ELF-1 (cell line): ENCODE measurements around the gene DNASE1L3.
"Not testable (repeated sequence)": the region's sequence is repeated elsewhere in the genome, so short reads cannot be mapped to it uniquely, and the experiment has no call there.

Source experiments
- DNase-seq: peaks from one replicate; pipeline ENCODE4 v3.0.0-alpha.2; 2016; ENCODE audit warnings: low read depth, low spot score

DNASE1L3 gene

DNA sequence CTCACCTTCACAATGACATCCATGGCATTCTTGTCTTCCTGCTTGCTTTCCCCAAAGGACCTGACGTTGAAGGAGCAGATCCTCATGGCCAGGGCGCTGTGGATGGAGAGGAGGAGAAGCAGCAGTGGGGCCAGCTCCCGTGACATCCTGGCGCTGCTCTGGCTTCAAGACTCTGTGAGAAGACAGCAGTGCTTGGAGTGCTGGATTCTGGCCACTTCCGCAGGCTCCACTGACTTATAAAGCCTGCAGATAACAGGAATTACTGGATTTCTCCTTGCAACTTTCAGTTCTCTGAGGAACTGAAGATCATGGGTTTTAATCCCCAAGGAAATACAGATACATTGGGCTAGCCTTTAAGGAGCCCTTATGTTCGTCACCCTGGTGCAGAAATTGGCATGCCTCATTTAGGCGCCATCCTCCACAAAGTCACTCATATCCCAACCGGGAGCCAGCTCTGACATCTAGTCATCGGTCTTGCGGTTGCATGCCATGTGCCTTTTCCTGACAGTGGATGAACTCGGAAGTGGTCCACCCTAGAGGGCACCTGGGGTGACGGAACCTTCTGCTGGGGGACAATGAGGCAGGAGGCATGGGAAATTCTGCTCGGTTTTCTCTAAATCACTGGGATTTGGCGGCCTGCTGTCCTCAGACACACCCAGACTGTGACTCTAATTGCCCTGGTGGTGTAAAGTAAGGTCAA lies at the start of gene DNASE1L3:
Gene DNASE1L3, minus strand, starts transcription at position 212 of the 700 bp plus-strand sequence. Its CDS starts 66 bp downstream, at position 146.
- DNase-seq: no peak

GRCh38 chr3:58260261-58260731 lies 49.5 kb upstream of the DNASE1L3 start:
- no peak for DNase-seq

GRCh38 chr3:58258392-58259055 lies 47.8 kb upstream of the DNASE1L3 start:
- no peak for DNase-seq

- DNase-seq: no peak
These were observed 45.7 kb upstream of the DNASE1L3 start for GRCh38 chr3:58256511-58256910.

GRCh38 chr3:58256061-58256460 lies 45.3 kb upstream of the DNASE1L3 start:
- DNase-seq: no peak

- no peak for DNase-seq
These were observed 43.4 kb upstream of the DNASE1L3 start for GRCh38 chr3:58254144-58254543.

- no peak for DNase-seq
These were observed 40.9 kb upstream of the DNASE1L3 start for GRCh38 chr3:58251631-58252035.

DNA sequence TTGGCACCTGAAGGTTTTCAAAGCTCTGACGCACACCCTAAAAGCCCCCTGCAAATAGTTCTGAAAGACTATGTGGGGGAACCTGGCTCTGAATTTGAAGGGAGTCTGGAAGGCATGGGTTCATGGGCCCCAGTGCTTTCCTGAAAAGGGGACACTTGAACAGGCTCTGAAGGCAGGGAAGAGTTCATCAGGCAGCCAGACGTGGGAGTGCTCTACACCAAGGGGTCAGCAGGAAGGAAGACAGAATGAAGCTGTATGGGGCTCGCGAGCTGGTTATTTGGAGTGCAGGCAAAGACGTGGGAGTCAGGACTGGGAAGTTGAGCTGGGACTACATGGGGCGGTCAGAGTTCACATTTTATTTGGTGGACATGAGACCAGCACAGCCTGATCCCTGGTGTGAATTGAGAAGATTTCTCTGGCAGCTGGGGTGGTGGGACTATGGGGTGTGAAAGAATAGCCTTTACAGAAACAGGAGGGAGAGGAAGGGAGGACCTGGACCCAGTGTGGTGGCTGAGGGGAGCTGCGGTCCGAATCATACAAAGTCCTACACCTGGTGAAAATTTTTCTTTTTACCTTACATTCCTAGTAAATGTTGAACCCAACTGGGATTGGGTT lies 39.4 kb upstream of the DNASE1L3 start:
- peak; percentile 12 for DNase-seq

DNA sequence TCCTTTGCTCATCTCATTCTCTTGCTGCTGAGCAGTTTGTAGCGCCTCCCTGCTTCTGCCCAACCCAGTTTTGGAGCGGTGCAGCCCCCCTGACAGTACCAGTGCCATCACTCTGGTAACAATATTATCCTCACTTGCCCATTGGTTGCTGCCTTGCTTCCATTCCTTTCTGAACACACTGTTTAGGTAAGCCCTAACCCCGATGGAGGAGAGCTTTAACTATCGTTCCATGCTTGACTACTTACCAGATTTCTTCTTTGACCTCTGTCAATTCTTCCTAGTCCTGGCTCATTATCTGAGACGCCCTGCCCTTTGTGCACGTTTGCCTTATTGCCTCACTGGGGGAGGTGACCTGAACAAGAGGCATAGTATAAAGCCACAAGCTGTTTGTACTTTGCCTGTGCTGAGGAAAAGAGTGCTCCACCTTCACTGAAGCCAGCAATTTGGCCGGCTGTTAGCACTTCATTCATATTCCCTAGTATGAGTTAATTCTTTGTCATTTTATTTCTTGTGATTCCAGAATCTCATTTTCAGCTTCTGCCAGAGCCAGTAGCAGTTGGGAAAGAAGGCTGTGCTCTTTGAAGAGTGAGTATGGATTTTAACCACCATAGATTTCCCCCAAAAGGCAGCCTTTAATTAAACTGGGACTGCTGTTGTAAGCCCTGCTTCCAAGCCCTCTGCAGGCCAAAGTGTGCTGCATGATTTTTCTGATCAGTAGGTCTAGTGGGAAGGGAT lies 38.8 kb upstream of the DNASE1L3 start:
- DNase-seq: peak; percentile 39

GRCh38 chr3:58246148-58247047 lies 35.6 kb upstream of the DNASE1L3 start:
- DNase-seq: peak; percentile 40

DNA sequence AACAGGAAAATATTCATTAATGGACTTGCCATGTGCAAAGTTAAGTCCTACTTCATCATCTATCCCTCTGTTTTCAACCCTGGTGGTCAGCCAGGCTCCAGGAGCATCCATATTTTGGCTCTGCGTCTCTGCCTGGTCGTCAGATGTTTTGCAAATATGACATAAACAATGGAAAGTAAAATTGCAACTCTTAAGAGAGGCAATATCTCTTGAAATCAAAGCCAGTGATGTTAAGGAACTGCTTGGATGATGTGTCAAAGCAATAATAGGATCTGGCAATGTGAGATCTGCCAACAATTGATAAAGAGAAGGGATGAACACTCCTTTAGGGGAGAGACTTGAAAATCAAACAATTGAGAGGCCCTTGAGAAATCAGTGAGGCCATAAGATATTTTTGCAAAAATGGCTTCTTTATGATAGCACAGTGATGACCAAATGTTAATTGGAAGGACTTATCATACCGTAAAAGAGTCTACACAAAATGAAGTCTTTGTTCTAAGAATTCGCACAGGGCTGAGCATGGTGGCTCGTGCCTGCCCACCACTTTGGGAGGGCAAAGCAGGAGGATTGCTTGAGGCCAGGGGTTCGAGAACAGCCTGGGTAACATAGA lies 33.3 kb upstream of the DNASE1L3 start:
- DNase-seq: no peak

GRCh38 chr3:58242860-58243259 lies 32.1 kb upstream of the DNASE1L3 start:
- not testable (repeated sequence) for DNase-seq

- DNase-seq: no peak
These were observed 31.6 kb upstream of the DNASE1L3 start for GRCh38 chr3:58242340-58242739.

DNA sequence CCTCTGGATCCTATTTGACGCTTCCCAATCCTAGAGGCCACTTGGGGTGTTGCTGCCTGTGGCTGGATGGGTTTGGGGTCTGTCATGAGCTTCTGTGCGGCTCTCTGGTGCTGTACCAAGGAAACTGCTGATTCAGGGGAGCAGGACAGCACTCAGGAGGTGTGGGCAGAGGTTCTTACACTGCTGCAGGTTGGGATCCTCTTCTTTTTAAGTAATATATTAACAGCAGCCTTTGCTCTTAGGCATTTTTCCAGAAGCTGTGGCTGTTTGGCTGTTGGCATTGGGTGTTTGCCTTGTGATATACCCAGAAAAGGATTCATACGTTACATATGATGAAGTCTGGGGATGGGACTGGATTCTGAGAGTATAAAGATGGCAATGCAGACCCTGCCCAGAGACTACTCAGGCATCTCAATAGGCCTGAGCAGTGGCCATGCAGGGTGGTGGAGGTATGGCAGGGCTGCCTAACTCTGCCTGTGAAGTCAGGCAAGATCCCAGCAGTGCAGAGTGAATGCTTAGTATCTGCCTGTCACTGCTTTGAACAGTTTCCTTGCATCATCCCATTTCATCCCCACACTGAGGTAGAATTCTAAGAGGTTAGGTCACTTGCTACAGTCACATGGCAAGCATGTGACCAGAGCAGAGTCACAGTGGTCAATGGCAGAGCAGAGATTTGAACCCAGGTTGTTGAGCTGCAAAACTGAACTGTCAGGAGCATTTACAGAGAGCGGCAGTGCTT lies 30.7 kb upstream of the DNASE1L3 start:
- no peak for DNase-seq

GRCh38 chr3:58238830-58239229 lies 28.1 kb upstream of the DNASE1L3 start:
- DNase-seq: no peak

DNA sequence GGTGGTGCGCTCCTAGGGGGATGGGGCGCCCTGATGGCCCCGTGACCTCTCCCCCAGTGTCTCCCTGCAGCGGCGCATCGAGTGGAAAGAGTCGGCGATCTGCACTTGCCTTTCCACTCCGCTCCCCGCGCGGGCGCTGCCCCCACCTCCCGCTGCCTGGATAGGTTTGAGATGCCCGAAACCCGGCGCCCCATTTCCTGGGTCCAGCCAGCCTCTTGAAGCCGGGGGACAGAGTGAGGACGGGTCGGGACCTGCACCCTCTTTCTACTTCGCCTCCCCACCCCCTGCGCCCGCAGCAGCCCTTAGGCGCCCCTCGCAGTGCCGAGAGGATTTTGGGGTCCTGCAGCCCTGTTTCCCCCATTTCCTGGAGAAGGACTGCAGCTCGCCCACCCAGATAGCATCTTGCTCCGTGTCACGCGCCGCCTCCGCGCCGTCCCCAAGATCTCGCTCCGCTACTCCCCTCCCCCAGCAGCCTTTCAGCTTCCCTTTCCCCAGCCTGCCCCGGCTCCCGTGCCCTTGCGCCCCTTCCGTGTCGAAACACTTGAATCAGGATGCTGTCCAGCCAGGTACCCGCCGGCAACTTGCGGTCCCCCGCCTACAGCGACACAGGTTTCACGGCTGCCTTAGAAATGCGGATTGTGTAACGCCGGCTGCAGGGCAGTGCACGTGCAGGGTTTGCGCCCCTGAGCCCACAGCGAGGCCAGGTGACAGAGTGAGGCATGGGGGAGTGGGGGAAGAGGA lies 27.3 kb upstream of the DNASE1L3 start:
- DNase-seq: peak; percentile 57

DNA sequence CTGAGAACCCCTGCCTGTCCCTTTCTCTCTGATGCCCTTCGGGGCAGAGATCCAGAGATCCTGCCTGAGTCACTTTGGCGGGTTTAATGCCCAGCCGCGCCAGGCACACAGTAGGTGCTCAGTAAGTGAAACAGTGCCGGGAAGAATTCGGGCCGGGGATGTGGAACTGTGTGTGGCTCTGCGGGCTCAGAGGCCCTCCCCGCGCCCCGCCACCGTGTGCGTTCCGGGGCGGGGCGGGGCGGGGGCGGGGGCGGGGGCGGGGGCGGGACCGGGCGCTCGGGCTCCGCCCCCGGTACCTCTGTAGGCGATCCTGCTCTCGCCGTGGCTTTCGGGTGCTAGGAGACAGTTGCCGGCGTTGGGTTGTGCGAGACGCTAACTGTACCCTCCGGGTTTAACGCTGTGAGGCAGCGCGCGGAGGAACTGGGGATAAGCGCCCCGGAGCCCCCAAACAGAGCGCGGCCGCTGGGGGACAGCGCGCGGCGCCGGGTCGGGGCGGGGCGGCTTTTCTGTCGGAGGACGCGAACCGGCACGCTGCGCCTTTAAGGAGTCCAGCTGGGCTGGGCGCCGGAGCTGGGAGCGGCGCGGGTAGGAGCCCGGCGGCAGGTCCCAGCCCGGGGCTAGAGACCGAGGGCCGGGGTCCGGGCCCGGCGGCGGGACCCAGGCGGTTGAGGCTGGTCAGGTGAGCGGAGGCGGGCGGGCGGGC lies 26.6 kb upstream of the DNASE1L3 start, which contains the start of gene ABHD6:
Gene ABHD6, plus strand, starts transcription at position 555 of the 703 bp plus-strand sequence. CDS start 18,795 bp downstream, outside the sequence.
- peak; percentile 86 for DNase-seq

DNA sequence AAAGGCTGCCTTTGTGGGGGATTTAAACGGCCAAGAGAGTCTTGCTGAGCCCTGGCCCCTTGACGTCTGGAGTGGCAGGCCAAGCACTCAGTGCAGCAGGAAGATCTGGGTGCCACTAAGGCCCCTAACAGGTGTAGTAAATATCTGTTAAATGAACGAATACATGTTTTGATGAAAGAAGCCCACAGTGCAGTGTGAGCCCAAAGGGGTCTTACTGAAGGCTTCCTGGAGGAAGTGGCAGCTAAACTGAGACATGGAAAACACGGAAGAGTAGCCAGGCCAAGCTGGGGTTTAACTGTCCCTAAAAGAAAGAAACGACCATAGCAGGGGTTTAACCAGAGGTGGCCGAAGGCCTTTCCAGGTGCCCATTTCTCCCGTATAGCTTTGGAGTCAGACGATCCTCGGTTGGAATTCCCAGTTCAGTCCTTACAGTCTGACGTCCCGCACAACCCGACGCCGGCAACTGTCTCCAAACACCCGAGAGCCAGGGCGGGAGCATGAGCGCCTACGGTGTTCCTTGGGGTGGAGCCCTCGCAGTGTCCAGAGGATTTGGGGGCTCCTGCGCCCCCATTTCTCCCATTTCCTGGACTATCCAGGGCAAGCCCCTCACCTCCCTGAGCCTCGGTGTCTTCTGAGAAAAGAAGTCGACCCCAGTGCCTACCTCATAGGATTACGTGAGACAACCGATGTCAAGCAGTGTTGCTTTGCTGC lies 25.9 kb upstream of the DNASE1L3 start:
- DNase-seq: no peak
